ENCODE data around the gene PDK2. TPM values are rescaled to one million over a fixed set of nuclear protein-coding genes. Genes with fewer than 3 reads are reported as not detected.

Gene PDK2
- total RNA-seq, 1 experiment from 2014 or later: 31.9 TPM

DNA sequence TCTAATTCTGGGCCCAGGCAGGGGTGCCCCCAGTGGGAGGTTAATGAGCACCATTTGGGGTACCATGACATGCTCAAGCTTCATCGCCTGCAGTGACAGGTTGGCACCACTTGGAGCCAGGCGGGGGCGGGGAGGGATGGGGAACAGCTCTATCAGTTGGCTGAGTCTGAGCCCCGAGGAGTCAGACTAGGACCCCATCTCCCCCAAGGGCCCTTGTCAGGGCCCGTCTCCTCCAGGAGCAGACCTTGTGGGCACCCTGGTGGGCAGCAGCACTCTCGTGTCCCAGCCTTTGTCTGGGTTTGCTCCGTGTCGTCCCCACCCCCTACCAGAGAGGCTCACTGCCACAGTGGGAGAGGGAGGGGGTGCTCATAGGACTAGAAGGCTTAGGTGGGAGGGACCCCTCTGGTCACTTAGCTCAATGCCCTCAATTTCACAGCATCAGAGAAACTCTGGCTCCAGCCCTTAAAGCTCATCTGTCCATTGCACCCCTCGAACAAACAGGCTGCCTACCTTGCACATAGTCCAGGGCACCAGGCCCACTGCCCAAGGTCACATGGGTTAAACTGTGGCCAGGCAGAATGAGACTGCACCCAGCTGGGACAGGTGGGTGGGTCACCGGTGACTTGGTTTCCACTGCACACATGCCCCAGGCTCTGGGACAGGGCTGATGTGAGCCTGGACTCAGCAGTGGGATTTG, 51.2 kb downstream of the PDK2 start:
- ChIA-PET CTCF (no interaction called here), POLR2A (ENCODE audit: unreplicated experiment) (no interaction called here)
- TF ChIP-seq, protein P1, sequence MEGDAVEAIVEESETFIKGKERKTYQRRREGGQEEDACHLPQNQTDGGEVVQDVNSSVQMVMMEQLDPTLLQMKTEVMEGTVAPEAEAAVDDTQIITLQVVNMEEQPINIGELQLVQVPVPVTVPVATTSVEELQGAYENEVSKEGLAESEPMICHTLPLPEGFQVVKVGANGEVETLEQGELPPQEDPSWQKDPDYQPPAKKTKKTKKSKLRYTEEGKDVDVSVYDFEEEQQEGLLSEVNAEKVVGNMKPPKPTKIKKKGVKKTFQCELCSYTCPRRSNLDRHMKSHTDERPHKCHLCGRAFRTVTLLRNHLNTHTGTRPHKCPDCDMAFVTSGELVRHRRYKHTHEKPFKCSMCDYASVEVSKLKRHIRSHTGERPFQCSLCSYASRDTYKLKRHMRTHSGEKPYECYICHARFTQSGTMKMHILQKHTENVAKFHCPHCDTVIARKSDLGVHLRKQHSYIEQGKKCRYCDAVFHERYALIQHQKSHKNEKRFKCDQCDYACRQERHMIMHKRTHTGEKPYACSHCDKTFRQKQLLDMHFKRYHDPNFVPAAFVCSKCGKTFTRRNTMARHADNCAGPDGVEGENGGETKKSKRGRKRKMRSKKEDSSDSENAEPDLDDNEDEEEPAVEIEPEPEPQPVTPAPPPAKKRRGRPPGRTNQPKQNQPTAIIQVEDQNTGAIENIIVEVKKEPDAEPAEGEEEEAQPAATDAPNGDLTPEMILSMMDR (conservative IDR thresholded peaks at IDR 0.05; ENCODE audit: low read depth, low read length): peak; percentile 14; the same call in 1 of the 2 replicates
- TF ChIP-seq EZH2phosphoT487 (IDR thresholded peaks at IDR 0.05; ENCODE audit: borderline replicate concordance, low read length) (no peak), EZH2 (IDR thresholded peaks at IDR 0.05; ENCODE audit: low read length, unreplicated experiment) (no peak)
- Histone ChIP-seq H3K79me2 (ENCODE audit: low read length) (peaks cover 59% of the 10 kb centered on the region), H3K27ac (ENCODE audit: low read length) (no peak overlapping the region), H3K27me3 (ENCODE audit: low read length) (no peaks in the 10 kb centered on the region), H3K4me3 (ENCODE audit: low read length) (peak overlapping the region; percentile 90; the same call in 1 of the 2 replicates), H3K9ac (ENCODE audit: low read length) (no peak overlapping the region), H3K36me3 (ENCODE audit: low read depth, low read length) (peaks cover 31% of the 10 kb centered on the region; the same call in 1 of the 2 replicates), H3K4me2 (ENCODE audit: low read length) (peak overlapping the region; percentile 99), H3F3A (ENCODE audit: low read length, unreplicated experiment) (no peaks in the 10 kb centered on the region), H4K20me1 (ENCODE audit: low read length) (peaks cover 38% of the 10 kb centered on the region), H3K4me1 (ENCODE audit: insufficient read depth, low read length) (peaks cover 26% of the 10 kb centered on the region), H3K9me3 (ENCODE audit: low read length) (no peaks in the 10 kb centered on the region), H3K9me2 (replicated peaks; ENCODE audit: low read length) (no peaks in the 10 kb centered on the region), H2AFZ (ENCODE audit: low read length) (no peak overlapping the region)
- no TSS peak for BruUV-seq (replicated peaks)
- intact Hi-C loops (cut with micrococcal nuclease): no loop called here
- no peak for DNase-seq
- ATAC-seq: no peak

DNA sequence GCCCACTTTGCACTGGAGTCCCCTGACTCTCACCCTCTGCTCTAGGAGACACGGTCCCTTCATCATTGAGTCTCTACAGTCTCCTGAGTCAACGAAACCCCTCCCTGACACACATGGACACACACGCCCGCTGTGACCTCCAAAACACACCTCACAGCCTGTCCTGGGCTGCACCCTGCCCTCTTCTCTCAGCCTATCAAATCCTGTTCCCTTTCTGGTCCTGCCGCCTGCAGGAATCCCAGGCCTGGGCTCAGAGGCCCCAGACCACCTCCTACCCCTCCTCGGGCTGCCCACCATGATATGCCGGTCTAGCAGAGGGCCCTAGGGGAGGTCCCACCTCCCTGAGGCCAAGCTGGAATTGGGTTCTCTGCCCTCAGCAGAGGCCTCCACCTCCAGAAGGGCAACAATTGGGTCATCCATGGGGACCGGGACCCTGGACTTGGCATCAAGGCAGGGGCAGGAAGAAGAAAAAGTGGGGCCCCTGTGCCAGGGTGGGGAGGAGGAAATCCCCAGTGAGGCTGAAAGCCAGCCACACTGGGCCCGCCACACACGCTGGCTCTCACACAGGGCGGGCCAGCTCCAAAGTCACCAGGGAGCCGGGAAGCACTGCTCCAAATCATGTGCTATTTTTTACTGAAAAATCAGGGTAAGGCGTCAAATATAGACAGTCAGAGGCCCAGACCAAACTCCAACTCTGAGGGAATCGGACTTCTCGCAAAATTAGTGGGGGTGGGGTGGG, 51.9 kb downstream of the PDK2 start:
- Histone ChIP-seq H3K27me3 (ENCODE audit: low read length) (no peaks in the 10 kb centered on the region), H3K4me3 (ENCODE audit: low read length) (peak overlapping the region; percentile 90), H3K9ac (ENCODE audit: low read length) (no peak overlapping the region), H2AFZ (ENCODE audit: low read length) (no peak overlapping the region), H3K9me2 (replicated peaks; ENCODE audit: low read length) (no peaks in the 10 kb centered on the region), H3K9me3 (ENCODE audit: low read length) (no peaks in the 10 kb centered on the region), H3K4me2 (ENCODE audit: low read length) (peak overlapping the region; percentile 99), H3K36me3 (ENCODE audit: low read depth, low read length) (peaks cover 25% of the 10 kb centered on the region; the same call in 1 of the 2 replicates), H3K27ac (ENCODE audit: low read length) (no peak overlapping the region), H4K20me1 (ENCODE audit: low read length) (peaks cover 38% of the 10 kb centered on the region), H3K79me2 (ENCODE audit: low read length) (peaks cover 59% of the 10 kb centered on the region), H3K4me1 (ENCODE audit: insufficient read depth, low read length) (peaks cover 30% of the 10 kb centered on the region), H3F3A (ENCODE audit: low read length, unreplicated experiment) (no peaks in the 10 kb centered on the region)
- TF ChIP-seq EZH2 (IDR thresholded peaks at IDR 0.05; ENCODE audit: low read length, unreplicated experiment): no peak
- TF ChIP-seq, protein P1 (conservative IDR thresholded peaks at IDR 0.05; ENCODE audit: low read depth, low read length): no peak
- TF ChIP-seq EZH2phosphoT487 (IDR thresholded peaks at IDR 0.05; ENCODE audit: borderline replicate concordance, low read length): no peak
- BruUV-seq (replicated peaks): no TSS peak
- POLR2A ChIA-PET (ENCODE audit: unreplicated experiment): interaction anchor here (0.6 kb wide), 1 partner anchor 102 kb away, joined by 3 read pairs; no protein-coding TSS in a partner anchor
- no peak for DNase-seq
- CTCF ChIA-PET: no interaction called here
- ATAC-seq: no peak
- intact Hi-C loops (cut with micrococcal nuclease): no loop called here
